GM21528 (cell line): Measurements from ENCODE around the gene ELK3.

ENCODE experiments used
- ATAC-seq: cut with Tn5 transposase; IDR thresholded peaks from one replicate; pipeline ENCODE4 v1.9.1; 2021; ENCODE audit warnings: mild to moderate bottlenecking, moderate library complexity; ENCODE audit not compliant: unreplicated experiment, low FRiP score

ELK3 gene

DNA sequence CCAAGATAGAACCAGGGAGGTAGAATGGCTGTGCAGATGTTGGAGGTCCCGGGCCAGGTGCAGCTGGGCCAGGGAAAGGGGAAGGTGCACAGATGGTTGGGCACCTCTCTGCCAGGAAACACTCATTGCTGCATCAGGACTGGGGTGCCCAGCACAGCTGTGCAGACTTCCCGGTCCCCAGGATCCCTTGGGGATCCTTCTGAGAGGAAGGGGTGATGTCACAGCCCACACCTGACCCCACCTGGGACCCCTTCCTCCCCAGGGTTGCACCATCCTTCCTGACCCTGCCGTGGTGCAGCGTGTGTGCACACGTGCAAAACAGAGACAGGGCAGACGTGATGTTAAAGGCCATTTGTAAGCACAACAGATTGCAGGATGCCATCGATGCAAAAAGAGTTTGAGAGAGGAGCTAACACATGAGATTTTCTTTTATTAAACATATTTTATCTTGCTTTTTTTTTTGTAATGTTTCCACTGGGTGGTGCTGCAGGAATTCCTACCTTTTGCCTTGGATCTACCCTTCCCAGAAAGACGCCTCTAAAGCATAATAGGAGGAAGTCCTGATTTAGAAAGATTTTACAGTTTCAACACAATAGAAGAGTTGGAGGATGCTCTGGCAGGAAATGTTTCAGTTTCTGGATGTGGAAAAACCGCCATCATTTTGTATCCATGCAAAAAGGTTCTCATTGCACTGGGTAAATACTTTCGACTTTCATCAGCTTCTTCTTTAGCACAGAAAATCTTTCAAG, 14.8 kb downstream of the ELK3 start:
- no peak for ATAC-seq

DNA sequence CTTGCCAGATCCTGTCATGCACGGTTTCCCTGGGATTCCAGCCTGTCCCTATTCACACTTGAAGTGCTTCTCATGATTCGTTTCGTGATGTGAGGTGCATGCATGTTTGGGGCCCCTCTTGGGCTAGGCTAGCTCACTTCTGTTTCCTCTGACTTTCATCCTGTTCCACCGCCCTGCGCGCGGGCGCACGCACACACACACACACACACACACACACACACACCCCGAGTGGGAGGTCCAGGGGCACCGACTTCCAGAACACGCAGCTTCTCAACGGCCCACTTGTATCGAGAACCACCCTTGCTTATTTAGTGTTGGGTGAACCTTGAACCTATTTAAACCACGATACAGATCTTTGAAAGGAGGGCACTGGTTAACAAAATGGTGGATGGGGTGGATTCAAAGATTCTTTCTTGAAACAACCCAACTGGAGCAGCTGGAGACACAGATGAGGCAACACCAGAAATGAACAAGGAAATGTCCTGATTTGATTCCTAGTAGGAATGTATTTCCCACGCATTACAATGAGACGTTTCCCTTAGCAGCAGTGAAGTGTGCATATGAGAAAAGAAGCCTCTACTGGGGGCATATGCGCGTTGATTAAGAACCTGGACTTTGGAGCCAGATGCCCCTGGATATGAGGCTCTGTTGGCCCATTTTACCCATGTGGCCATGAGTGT, 16.3 kb downstream of the ELK3 start:
- ATAC-seq, result no peak

DNA sequence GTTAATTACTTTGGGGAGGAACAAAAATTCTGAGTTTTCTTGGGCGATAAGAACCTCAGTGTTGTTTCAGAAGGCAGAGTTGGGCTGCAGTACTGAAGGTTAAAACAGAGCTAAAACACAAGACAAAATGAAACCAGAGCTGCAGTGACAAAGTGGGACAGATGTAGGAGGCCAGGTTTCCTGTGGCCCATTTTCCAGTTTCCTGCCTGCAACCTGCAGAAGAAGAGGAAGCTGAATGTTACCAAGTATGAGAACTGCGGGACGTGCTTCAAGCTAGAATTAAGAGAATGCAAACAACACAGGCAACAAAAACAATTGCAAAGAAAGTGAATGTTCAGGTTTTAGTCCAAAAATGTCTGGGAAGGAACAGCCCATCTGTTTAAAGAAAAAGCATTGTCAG, 17.8 kb downstream of the ELK3 start:
- no peak for ATAC-seq

DNA sequence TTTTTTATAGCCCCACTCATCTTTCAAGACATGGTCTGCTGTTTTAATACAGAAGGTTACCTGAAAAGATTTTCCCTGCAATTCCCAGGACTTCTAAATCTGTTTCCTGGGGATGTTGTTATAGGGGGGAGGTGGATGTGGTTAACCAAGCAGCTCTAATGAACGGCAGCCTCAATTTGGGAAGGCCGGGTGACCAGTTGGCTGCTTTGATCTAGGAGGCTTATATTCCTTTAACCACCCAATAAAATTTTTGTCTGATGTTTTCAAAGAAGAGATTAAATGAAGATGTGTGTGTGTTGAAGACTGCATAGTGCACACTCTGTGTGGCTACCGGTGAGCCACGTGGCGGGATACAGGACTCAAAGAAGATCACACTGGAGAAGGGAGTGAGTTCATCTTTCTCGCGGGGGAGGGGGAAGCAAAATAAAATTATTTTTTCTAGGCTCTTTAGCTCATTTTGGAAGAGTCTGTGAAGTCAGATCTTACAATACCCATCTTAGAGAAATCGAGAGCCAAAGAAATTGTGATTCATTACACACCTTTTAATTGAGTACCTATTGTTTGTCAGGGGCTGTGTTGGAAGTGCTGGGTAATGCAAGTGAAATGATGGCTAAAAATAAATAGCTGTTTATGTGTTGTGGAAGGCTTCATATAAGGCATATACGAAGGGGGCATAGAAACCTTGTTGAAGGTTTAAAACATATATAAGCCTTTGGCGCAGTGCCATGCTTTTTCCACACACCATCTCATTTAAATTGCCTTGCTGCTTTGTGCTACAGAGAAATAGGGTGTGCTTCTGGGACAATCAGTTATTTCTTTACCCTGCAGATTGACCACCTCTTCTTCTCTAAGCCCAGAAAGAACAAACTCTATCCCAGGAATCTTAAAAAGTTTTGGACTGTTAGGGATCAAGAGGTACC, 18.5 kb downstream of the ELK3 start:
- no peak for ATAC-seq

DNA sequence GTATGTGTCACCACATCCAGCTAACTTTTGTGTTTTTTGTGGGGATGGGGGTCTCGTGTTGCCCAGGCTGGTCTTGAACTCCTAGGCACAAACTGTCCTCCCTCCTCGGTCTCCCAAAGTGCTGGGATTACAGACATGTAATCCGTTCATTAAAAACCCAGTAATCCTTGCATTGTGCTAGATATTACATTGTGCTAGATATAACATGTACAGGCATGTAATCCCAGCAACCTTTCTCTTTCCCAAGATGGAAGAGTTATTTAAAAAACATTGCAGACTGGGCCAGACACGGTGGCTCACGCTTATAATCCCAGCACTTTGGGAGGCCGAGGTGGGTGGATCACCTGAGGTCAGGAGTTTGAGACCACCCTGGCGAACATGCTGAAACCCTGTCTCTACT, 19.7 kb downstream of the ELK3 start:
- ATAC-seq, result no peak

DNA sequence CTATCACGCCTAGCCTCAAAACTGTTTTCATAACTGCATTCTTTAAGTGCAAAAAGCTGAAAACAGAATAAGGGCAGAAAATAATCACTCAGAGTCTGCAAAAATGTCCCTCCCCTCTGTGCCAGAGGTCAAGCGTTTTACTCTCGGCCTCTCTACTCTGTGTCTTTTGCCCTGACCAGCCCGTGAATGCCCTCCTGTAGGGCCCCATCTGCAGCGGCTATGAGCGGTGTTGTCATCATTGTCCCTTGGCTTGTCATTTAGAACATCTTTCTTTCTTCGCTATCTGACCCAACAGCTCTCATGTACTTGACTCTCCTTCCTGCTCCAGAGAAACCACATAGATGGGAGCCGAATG, 21.7 kb downstream of the ELK3 start:
- ATAC-seq, result no peak

DNA sequence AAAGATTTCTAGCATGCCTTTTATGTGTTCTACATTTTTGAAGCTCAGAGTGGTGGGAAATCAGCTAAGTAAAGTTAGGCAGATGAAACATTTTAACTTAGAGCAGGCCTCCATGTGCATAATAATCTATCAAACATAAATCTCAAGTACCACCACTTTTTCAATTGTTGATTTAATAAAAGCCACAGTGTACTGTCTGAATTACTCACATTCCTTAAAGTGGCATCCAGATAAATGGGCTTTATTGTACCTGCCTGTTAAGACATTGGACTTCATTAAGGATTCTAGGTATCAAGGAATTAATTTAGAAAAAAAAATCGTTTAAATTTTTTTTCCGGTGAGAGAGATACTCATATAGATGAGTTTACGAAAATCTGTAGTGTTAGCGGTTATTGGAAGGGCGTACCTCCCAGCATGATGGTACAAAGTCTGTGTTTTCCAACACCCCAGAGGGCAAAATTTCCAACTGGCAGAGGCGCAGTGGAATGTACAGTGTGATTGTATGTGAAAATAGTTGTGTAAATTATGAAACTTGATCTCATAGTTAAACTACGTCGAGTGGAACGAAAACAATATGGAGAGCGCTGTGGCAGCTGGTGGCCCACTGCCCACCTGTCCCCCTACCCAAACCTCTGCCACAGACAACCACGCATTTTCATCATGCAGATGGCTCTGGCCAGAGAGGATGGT, 25.0 kb downstream of the ELK3 start:
- no peak for ATAC-seq

DNA sequence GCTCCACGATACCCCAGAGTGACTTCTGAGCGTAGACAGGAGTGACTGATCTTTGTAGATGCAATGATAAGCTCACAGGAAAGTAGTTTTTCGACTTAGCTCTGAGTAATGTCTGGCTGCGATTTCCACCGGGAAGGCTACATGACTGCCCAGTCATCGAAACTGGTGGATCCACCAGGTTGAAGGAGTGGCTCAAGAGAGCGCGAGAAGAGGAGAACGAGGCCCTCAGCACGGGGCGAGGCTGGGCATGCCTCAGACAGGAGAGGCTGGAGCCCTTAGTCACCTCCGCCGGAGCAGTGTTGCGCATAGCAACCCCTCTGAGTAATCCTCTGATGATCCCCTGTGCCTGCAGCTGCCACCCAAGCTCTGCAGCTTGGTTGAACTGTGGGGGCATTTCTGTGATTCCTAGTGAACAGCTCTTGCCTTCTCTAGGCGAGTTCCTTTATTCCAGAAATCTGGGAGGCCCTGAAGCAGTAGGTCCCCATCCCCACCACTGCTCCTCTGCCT, 25.6 kb downstream of the ELK3 start:
- ATAC-seq, result no peak

DNA sequence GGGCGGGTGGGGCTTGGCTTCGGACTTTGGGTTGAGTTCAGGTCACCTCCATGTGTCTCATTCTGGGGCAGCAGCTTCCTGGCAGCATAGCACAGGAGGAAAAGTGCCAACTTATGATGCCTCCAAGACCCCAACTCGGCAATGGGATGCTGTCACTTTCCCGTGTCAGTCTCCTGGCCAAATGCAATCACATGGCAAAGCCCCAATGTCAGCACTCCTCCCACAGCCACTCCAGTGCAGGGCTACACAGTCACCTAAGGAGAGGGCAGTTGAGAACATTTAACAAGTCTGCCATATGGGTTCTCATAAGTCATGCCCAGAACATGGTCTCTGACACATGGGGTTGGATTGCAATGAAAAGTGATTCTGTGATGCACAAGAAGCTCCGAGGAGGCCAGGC, 26.7 kb downstream of the ELK3 start:
- ATAC-seq, result no peak

DNA sequence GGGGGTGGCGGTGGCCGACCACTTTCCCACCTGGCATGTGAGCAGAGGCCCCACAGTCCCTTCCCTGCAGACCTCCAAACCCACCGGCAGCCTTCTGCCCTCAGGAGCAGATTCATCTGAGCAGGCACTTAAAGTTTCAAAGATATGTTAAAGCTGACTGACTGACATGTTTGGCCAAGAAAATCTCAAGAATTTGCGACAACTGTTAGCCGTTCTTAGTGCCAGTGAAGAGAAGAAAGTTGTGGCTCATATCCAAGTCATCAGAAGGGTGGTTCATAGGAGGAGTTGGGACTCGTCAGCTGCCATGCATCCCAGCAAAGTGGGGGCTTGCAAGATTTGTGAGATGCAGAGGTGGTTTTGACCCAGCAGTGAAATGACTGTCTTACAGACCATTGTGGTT, 27.2 kb downstream of the ELK3 start:
- no peak for ATAC-seq

DNA sequence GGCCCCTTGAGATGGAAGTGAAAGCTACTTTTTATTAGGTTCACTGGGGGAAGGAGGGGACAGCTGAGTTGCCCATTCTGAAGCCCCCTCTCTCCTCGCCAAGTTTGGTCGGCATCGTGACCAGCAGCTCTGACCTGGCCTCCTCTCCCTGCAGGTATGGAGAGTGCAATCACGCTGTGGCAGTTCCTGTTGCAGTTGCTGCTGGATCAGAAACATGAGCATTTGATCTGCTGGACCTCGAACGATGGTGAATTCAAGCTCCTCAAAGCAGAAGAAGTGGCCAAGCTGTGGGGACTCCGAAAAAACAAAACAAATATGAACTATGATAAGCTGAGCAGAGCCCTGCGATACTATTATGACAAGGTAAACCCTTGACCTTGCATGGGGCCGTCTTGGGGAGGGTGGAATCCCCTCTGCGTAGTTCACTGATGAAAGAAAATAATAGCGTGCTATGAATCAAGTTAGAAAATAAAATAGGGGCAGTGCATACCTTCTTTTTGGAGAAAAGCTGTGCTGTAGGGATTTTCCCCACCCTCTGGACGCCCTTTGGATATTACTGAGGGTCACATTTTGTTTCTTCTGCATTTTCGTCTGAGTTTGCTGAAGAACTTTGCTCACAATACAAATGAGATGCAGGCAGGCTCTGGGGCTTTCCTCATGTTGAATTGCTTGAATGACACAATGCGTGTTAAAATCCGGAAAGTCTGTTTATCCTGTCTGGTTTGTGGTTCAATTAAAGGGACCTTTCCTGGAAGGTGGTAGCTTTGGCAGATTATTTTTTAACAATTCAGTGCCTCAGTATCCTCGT, 29.4 kb downstream of the ELK3 start:
- no peak for ATAC-seq

DNA sequence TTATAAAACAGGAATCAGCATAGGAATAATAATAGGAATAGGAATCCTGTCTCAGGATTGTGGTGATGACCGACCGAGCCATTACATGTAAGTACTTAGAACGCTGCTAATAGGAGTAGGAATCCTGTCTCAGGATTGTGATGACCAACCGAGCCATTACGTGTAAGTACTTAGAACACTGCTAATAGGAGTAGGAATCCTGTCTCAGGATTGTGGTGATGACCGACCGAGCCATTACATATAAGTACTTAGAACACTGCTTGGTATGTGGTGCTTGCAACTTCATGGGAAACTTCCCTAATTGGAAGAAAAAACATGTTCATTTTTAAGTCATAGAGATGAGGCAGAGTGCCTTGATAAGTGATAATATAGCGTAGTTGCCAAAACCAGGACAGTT, 30.0 kb downstream of the ELK3 start:
- no peak for ATAC-seq

DNA sequence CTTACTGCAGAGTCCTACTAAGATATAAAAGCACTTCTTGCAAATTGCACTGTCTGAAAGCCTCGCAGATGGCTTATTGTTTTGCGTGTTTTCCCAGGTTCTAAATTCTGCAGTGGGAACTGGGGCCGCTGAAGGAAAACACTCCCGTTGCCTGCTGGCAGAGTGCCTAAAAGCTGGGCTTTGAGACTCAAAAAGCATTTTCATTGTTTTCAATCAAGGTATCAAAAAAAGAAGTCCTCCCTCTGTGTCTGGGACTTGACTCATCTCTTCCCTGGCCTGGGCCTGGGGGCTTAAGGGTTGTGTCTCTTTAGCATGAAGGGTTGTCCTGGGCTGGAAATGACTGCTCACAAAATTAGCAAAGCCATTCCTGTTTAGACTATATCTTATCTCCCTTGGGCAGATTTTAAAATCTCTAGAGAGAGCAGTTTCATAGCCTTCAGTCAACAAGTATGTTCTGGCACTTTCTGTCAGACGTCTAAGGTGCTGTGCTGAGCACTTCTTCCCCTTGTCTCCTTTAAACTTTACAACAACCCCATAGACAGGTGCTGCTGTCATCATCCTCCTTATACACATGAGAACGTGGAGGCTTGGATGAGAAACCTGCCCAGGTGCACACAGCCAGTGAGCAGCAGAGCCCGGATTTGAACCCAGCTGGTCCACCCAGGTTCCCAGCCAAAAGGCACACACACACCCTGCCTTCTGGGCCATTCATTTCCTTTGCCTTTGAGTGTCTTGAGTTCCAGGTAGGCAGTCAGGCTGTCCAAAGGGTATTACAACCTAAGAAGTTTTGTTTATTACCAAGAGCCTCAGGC, 31.1 kb downstream of the ELK3 start:
- no peak for ATAC-seq

DNA sequence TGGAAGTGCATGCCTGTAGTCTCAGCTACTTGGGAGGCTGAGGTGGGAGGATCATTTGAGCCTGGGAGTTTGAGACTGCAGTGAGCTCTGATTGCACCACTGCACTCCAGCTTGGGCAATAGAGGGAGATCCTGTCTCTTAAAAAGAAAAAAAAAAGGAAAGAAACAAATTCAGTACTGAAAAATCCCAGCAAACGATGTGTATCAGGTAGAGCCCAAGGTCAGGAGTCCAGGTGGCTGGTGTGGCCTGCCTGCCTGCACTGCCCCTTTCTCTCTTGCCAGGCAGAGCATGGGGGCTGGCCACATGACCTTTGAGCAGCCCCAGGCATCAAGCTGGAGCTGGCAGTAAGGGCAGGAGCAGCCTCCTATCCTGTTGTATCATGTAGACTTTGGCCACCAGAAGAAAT, 31.8 kb downstream of the ELK3 start:
- ATAC-seq, result no peak

DNA sequence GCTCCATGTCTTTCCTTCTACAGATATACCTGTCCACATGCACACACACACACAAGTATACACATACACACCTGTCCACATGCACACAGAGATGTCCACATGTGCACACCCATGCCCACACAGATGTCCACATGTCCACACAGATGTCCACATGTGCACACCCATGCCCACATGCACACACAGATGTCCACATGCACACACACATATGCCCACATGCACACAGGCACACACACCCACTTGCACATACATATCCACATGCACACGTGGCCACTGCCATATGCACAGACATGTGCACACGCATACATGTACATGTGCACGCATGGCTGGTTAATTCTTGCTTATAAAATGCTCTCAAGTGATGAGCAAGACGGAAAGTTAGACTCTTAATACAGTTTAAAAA, 32.2 kb downstream of the ELK3 start:
- no peak for ATAC-seq

DNA sequence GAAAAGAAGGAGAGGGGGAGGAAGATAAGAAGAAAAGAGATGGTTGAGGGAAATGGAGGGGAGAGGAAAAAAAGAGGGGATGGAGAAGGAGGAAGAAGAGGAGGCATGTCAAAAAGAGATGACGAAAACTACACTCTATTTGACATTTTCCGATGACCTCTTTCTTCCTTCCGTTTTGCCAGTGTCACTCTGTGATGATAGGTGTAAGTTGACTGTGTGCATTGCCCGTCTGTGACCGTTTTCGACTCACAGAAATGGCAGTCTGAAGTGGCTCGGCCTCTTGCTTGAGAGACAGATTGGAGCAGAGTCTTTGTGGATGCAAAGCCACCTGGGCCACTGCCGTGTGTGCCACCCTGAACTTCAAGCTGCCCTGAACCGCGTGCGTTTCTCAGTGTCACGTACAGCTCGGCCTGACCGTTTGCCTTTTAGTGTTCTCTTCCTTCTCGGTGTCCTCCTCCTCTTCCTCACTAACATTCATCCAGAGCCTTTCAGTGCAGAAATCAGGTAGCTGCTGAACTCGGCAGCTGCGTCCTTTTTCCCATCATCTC, 32.7 kb downstream of the ELK3 start:
- ATAC-seq, result no peak

DNA sequence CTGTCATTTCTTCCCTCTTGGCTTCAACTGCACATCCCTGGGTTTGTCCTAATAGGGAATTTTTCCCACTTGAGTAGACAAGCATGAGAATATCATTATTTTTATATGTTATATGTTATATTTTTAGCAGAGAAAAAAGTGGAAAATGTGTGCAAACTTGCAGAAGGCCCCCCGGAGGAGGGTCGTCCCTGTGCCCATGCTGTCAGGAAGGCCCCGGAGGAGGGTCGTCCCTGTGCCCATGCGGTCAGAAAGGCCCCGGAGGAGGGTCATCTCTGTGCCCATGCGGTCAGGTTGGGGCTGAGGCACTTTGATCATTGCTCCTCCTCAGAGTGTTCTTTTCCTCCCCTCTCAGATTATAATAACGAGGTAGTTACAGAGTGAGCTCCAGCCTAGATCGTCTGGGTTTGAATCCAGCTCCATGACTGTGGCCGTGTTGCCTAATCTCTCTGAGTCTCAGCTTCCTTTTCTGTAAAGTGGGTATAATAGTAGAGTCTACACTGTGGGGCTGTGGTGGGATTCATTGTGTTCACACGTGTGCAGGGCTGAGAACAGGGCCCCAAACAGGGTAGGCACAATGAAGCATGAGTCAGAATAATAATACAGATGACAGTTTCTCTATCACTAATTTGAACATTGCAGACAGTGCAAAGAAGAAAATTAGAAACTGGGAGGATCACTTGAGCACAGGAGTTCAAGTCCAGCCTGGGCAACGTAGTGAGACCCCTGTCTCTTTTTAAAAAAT, 33.4 kb downstream of the ELK3 start:
- no peak for ATAC-seq
